Thyroid gland (tissue), 4 donors: ENCODE measurements around the gene GIPC1. TPM values are rescaled to one million over a fixed set of nuclear protein-coding genes. Genes with fewer than 3 reads are reported as not detected.

Experiments used
- DNase-seq, 2 donors: peaks; one replicate each; pipeline ENCODE4 v3.0.0-alpha.2; 2019
- H3K27ac ChIP-seq, 3 donors: fragments of 200-600 bp; sonication (generic); 1 replicate in 2 of 3; 2 replicates in 1 of 3; pipeline ENCODE4 v1.5.1; 2016 to 2019; ENCODE audit warnings: mild to moderate bottlenecking in 1 of 3, moderate library complexity in 1 of 3
- H3K27me3 ChIP-seq: fragments of 200-600 bp; sonication (generic); one replicate; pipeline ENCODE4 v1.5.1; 2019
- H3K36me3 ChIP-seq, 2 donors: fragments of 200-600 bp; sonication (generic); one replicate each; pipeline ENCODE4 v1.5.1; 2016 to 2019
- H3K4me1 ChIP-seq, 2 donors: fragments of 200-600 bp; sonication (generic); one replicate each; pipeline ENCODE4 v1.5.1; 2017 to 2019
- H3K4me3 ChIP-seq, 3 donors: fragments of 200-600 bp; sonication (generic); replicated peaks in 1 of 3; 1 replicate in 2 of 3; 2 replicates in 1 of 3; pipeline ENCODE4 v1.5.1; 2016; ENCODE audit warnings: mild to moderate bottlenecking in 1 of 3
- H3K9me3 ChIP-seq: fragments of 200-600 bp; sonication (generic); one replicate; pipeline ENCODE4 v1.5.1; 2017
- POLR2A ChIP-seq, 2 donors: fragments of 450-650 bp; IDR thresholded peaks; one replicate each; pipeline ENCODE4 v1.6.1; 2017; ENCODE audit warnings: antibody characterized with exemption in 2 of 2, mild to moderate bottlenecking in 2 of 2, moderate library complexity in 1 of 2
- WGBS, 2 donors: methylation state at CpG; one replicate each; pipeline ENCODE4 v1.1.5; 2017; 5-methylcytosine and 5-hydroxymethylcytosine counted together
- intact Hi-C: fragments of 100-400 bp; cut with DNase I; formaldehyde crosslinking; loops from one replicate; pipeline ENCODE4 v1.15.1; 2023
- total RNA-seq, 4 donors: library from RNA; depleted of rRNA; stranded (reverse); fragments of >200 nt; gene quantifications; one replicate each; pipeline ENCODE4 v1.2.3, GENCODE V29; 2016
- TF ChIP-seq, protein P1 (sequence below), 6 experiments: fragments of 200-600 bp in 3 of 6; fragments of 450-650 bp in 3 of 6; sonication (generic) in 3 of 6; IDR thresholded peaks; one replicate each; pipeline ENCODE4 v1.5.1; 2016 to 2019; ENCODE audit warnings: antibody characterized with exemption in 6 of 6, mild to moderate bottlenecking in 2 of 6, inconsistent platforms in 1 of 6, moderate library complexity in 1 of 6

The GIPC1 gene
- total RNA-seq, 4 donors from 2014 or later = 34.7 to 93.7 (median 55.4) TPM

DNA sequence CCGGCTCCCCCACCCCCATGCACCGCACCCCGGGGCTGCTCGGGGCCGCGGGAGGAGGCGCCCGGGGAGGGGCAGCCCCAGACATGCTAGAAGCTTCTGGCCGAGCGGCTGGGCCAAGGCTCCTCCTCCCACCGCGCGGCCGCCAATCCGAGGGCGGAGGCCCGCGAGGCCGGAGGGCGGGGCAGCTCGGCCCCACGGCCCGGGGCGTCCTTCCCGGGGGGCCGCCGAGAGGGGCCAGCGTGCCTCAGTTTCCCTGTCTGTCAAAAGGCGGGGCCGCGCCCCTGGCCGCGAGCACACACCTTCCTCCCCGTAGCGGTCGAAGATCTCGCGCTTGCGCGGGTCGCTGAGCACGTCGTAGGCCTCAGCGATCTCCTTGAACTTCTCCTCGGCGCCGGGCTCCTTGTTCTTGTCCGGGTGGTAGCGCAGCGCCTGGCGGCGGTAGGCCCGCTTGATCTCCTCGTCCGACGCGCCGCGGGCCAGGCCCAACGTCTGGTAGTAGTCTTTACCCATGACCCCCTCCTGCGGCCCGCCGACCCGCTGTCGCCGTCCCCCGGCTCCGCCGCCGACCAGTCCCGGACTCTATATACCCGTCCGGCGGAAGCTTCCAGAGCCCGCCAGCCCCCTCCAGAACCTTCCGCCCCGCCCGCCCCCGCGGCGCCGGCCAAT, 22.0 kb upstream of the GIPC1 start, which contains the start of gene DNAJB1:
Gene DNAJB1 (minus strand): TSS at position 558 of the 666 bp plus-strand sequence. CDS start 48 bp downstream, at position 510.
- DNase-seq = peak; percentile 82
- intact Hi-C loops = no loop called here

DNA sequence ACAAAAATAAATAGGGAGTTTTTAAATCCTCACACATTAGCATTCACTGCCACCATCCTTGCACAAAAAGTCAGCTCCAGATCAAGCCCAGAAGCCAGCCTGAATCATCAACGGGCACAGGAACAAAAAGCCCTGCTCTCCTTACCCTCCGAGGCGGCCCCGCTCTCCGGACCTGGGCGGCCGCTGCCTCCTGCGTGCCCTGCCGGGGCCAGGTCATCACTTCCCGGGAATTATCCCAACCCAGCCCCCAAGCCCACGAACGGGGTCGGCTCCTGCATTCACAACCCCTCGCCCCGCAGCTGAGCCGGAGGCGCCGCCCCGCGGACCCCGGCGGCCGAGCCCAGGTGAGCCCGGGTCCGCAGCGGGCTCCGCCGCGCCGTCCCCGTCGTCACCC, 21.5 kb upstream of the GIPC1 start:
- H3K27me3 ChIP-seq = no peaks in the 10 kb centered on the region
- 0 to 1% methylated on average over 10 to 24 of the region's 32 CpGs for WGBS, 2 donors

More for the DNA sequence above, 22.0 kb upstream of the GIPC1 start, which contains the start of gene DNAJB1:
- TF ChIP-seq POLR2A (IDR thresholded peaks at IDR 0.05) = peak; percentile 89 to 95
- TF ChIP-seq, protein P1, sequence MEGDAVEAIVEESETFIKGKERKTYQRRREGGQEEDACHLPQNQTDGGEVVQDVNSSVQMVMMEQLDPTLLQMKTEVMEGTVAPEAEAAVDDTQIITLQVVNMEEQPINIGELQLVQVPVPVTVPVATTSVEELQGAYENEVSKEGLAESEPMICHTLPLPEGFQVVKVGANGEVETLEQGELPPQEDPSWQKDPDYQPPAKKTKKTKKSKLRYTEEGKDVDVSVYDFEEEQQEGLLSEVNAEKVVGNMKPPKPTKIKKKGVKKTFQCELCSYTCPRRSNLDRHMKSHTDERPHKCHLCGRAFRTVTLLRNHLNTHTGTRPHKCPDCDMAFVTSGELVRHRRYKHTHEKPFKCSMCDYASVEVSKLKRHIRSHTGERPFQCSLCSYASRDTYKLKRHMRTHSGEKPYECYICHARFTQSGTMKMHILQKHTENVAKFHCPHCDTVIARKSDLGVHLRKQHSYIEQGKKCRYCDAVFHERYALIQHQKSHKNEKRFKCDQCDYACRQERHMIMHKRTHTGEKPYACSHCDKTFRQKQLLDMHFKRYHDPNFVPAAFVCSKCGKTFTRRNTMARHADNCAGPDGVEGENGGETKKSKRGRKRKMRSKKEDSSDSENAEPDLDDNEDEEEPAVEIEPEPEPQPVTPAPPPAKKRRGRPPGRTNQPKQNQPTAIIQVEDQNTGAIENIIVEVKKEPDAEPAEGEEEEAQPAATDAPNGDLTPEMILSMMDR (IDR thresholded peaks at IDR 0.05) = peak in 1 of 6 experiments; percentile 3
- H3K27me3 ChIP-seq = no peaks in the 10 kb centered on the region
- peak within 1 kb of the TSS; percentile 99 to 100 (median 100) for H3K27ac ChIP-seq
- 0% methylated on average over 4 to 46 of the region's 82 CpGs for WGBS, 2 donors
- peak within 1 kb of the TSS; percentile 80 to 99 (median 92) for H3K4me3 ChIP-seq
- peaks cover 19 to 34% of the 10 kb centered on the region in 2 donors for H3K4me1 ChIP-seq
- H3K9me3 ChIP-seq = no peaks in the 10 kb centered on the region
- peaks cover 17 to 23% of the 10 kb centered on the region in 2 donors for H3K36me3 ChIP-seq

DNA sequence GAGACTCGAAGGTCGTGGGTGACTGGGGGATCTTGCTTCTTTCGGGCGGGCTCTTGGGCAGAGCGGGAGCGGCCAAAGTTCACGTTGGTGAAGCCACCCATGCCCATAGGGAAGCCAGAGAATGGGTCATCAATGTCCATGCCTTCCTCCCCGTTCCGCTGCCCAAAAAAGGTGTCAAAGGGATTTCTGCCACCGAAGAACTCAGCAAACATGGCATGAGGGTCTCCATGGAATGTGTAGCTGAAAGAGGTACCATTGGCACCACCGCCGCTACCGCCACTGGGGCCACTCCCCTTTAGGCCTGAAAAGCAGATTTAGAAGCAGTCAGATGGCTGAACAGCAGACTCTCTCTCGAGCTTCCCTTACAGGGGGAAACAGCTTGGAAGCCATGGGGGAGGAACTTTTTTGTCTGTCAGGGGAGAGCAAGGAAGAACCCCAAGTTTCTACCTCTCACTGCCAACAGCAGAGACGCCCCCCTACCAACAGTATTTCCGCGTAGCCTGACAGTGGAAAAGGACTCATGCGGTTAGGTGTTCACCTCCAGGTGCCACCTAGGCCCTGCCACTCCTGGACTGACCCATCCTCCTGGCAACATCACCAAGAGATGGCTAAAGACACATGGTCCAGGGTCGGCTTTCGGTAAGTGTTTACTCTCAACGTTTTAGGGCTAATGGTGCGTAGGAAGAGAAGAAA, 21.0 kb upstream of the GIPC1 start:
- 18 to 31% methylated on average over 16 to 22 of the region's 22 CpGs for WGBS, 2 donors
- peak overlapping the region in 2 of 3 donors; percentile 92 to 99 for H3K4me3 ChIP-seq
- H3K4me1 ChIP-seq = peaks cover 19 to 34% of the 10 kb centered on the region in 2 donors

More for the DNA sequence above, 21.5 kb upstream of the GIPC1 start:
- H3K27ac ChIP-seq = peak overlapping the region; percentile 99 to 100 (median 100)
- intact Hi-C loops = no loop called here
- H3K9me3 ChIP-seq = no peaks in the 10 kb centered on the region
- peaks cover 19 to 34% of the 10 kb centered on the region in 2 donors for H3K4me1 ChIP-seq
- DNase-seq = no peak
- H3K36me3 ChIP-seq = peaks cover 17 to 23% of the 10 kb centered on the region in 2 donors
- H3K4me3 ChIP-seq = peak overlapping the region; percentile 80 to 99 (median 92)
- TF ChIP-seq POLR2A (IDR thresholded peaks at IDR 0.05) = no peak
- TF ChIP-seq, protein P1 (IDR thresholded peaks at IDR 0.05) = no peak

DNA sequence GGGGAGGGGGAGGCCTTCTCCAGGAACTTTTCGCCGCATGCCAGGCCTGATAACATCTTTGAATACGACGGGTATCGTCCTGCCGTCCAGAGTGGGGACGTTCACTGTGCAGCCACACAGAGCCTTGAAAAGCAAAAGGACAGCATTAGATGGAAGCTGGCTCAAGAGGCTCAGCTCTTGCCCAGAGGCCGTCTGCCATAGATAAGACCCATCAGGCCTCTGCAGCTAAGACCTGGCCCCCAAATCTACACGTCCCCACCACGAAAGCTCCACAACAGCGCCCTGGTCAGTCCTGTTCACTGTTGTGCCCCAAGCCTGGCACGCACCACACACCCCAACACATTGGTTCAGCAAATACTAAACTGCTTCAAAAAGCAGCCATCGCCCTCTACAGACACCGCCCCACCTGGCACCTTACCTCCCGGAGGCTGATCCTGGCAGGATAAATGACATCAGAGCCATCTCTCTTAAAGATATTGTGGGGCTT, 20.2 kb upstream of the GIPC1 start:
- H3K4me3 ChIP-seq = peak overlapping the region in 1 of 3 donors; percentile 99
- TF ChIP-seq, protein P1 (IDR thresholded peaks at IDR 0.05) = no peak
- no peak for TF ChIP-seq POLR2A (IDR thresholded peaks at IDR 0.05)
- no peaks in the 10 kb centered on the region for H3K27me3 ChIP-seq
- no peak for DNase-seq
- 76 to 83% methylated on average over 14 to 15 of the region's 15 CpGs for WGBS, 2 donors
- H3K9me3 ChIP-seq = no peaks in the 10 kb centered on the region
- intact Hi-C loops = no loop called here
- H3K4me1 ChIP-seq = peaks cover 19 to 34% of the 10 kb centered on the region in 2 donors
- peak overlapping the region in 1 of 3 donors; percentile 100 for H3K27ac ChIP-seq
- peaks cover 17 to 23% of the 10 kb centered on the region in 2 donors for H3K36me3 ChIP-seq

More for the DNA sequence above, 21.0 kb upstream of the GIPC1 start:
- Histone ChIP-seq H3K36me3 (peaks cover 17 to 23% of the 10 kb centered on the region in 2 donors), H3K27ac (peak overlapping the region; percentile 99 to 100 (median 100)), H3K9me3 (no peaks in the 10 kb centered on the region), H3K27me3 (no peaks in the 10 kb centered on the region)
- DNase-seq = no peak
- TF ChIP-seq, protein P1 (IDR thresholded peaks at IDR 0.05) = no peak
- TF ChIP-seq POLR2A (IDR thresholded peaks at IDR 0.05) = no peak
- intact Hi-C loops = no loop called here
